ENCODE measurements around the gene LDLRAD2. TPM values are rescaled to one million over a fixed set of nuclear protein-coding genes. Genes with fewer than 3 reads are reported as not detected.

The LDLRAD2 gene
- total and polyA plus RNA-seq, 2 of the 8 experiments (the other 6 are each of a cell fraction or from before 2014, with no cell fraction given) = 0.48 to 0.74 TPM

- peaks cover 24 to 96% of the 10 kb centered on the region in 2 experiments for H3K79me2 ChIP-seq (ENCODE audit: control insufficient read depth in 1 of 2, insufficient read depth in 2 of 2, low read length in 2 of 2)
- CTCF ChIA-PET (ENCODE audit: partially characterized antibody) = no interaction called here
Observed at GRCh38 chr1:21770201-21770600, 41.9 kb upstream of the LDLRAD2 start.

More at GRCh38 chr1:21770201-21770600, 41.9 kb upstream of the LDLRAD2 start:
- no peak overlapping the region for H2AFZ ChIP-seq (ENCODE audit: low read length)
- TF ChIP-seq PHF8 (conservative IDR thresholded peaks at IDR 0.05; ENCODE audit: low read depth, low read length) (no peak), TAF7 (optimal IDR thresholded peaks at IDR 0.05; ENCODE audit: borderline replicate concordance, low read depth, low read length) (no peak), SIX5 (IDR thresholded peaks at IDR 0.05; ENCODE audit: low read depth, low read length) (no peak), CREB1 (IDR thresholded peaks at IDR 0.05) (no peak)
- H3K4me2 ChIP-seq (ENCODE audit: insufficient read depth in 1 of 2, low read depth in 2 of 2, low read length in 2 of 2) = no peak overlapping the region
- peaks cover 5 to 11% of the 10 kb centered on the region in 2 experiments for H4K20me1 ChIP-seq (replicated peaks in 1 of 2; ENCODE audit: control insufficient read depth in 1 of 2, insufficient read depth in 2 of 2, low read length in 2 of 2)
- H3K23ac ChIP-seq (ENCODE audit: insufficient read length) = no peak overlapping the region
- no peaks in the 10 kb centered on the region for H3K27me3 ChIP-seq (replicated peaks in 1 of 4; ENCODE audit: control insufficient read depth in 3 of 4, extremely low read depth in 1 of 4, insufficient read depth in 3 of 4, low read length in 3 of 4)
- H2AK5ac ChIP-seq (ENCODE audit: low read depth, low read length) = no peak overlapping the region
- H3K4me3 ChIP-seq (ENCODE audit: extremely low read depth in 1 of 4, insufficient read depth in 2 of 4, low read depth in 3 of 4, low read length in 4 of 4) = no peak overlapping the region
- WGBS, 2 experiments (ENCODE audit: extremely low coverage in 1 of 2, insufficient coverage in 1 of 2, insufficient read length in 1 of 2, insufficient replicate concordance in 2 of 2, low coverage in 1 of 2, low lambda C conversion rate in 2 of 2, missing lambda C conversion rate in 1 of 2) = 84% methylated on average over 2 of the region's 2 CpGs; no CpG with 5 or more reads in 1 of the 2 experiments
- POLR2A ChIA-PET (ENCODE audit: partially characterized antibody) = interaction anchor here (0.6 to 3.7 kb wide), 3 partner anchors 12 to 1022 kb away, joined by 3 to 26 read pairs (median 5); partner anchors contain the start of gene USP48
- H3K4ac ChIP-seq (replicated peaks; ENCODE audit: insufficient read length, low read depth, low read length) = no peak overlapping the region
- DNase-seq (ENCODE audit: low read depth in 1 of 2, low spot score in 2 of 2) = no peak
- H4K5ac ChIP-seq (ENCODE audit: insufficient read length, low read depth, low read length) = no peak overlapping the region
- no peak overlapping the region for H2BK15ac ChIP-seq (ENCODE audit: low read length)
- peaks cover 6% of the 10 kb centered on the region for H3K79me1 ChIP-seq (ENCODE audit: low read depth, low read length)
- H2BK12ac ChIP-seq (ENCODE audit: low read depth, low read length) = no peak overlapping the region
- no peak overlapping the region for H2BK20ac ChIP-seq (ENCODE audit: low read length)
- no peak overlapping the region for H3K18ac ChIP-seq (ENCODE audit: extremely low read depth, low read length)
- H3K27ac ChIP-seq (ENCODE audit: low read depth, low read length) = no peak overlapping the region
- 0 out of 4 replicates have a peak, but pooled peaks cover 0 to 2% of the 10 kb centered on the region in 2 experiments for H3K9me3 ChIP-seq (ENCODE audit: insufficient read depth in 2 of 2, low read depth in 1 of 2, low read length in 1 of 2)
- FAIRE-seq = no peak
- no peak overlapping the region for H3K9ac ChIP-seq (replicated peaks in 1 of 4; ENCODE audit: extremely low read depth in 1 of 4, low read depth in 3 of 4, low read length in 3 of 4)
- H2BK5ac ChIP-seq (ENCODE audit: low read depth, low read length) = no peak overlapping the region
- no peak overlapping the region for H4K8ac ChIP-seq (ENCODE audit: extremely low read depth, insufficient read depth, low read length)
- H3K23me2 ChIP-seq (ENCODE audit: low read depth, low read length) = no peaks in the 10 kb centered on the region
- no peak overlapping the region for H3K14ac ChIP-seq (ENCODE audit: insufficient read length)
- no peaks in the 10 kb centered on the region for H3K36me3 ChIP-seq (ENCODE audit: control insufficient read depth in 2 of 4, insufficient read depth in 4 of 4, low read length in 3 of 4)
- H3K56ac ChIP-seq (replicated peaks; ENCODE audit: insufficient read length, low read depth, low read length) = no peak overlapping the region
- H3K4me1 ChIP-seq (replicated peaks in 1 of 4; ENCODE audit: control insufficient read depth in 3 of 4, insufficient read depth in 4 of 4, low read length in 3 of 4) = peaks cover 0 to 3% (median under 1%) of the 10 kb centered on the region in 4 experiments; a peak in 4 of 7 replicates
- H4K91ac ChIP-seq (replicated peaks; ENCODE audit: insufficient read length, low read length) = no peak overlapping the region
- H2BK120ac ChIP-seq (replicated peaks; ENCODE audit: low read depth, low read length) = no peak overlapping the region

All from H1 (cell line).